Peyer's patch (tissue), 4 donors: ENCODE results near the gene MTRFR.

ENCODE experiments used
- CTCF ChIP-seq, 6 experiments: fragments of 450-650 bp in 4 of 6; fragments of 200-600 bp in 2 of 6; sonication (generic) in 1 of 6; IDR thresholded peaks; one replicate each; pipeline ENCODE4 v1.5.1; 2017 to 2019; ENCODE audit warnings: antibody characterized with exemption in 6 of 6, mild to moderate bottlenecking in 3 of 6, moderate library complexity in 1 of 6
- POLR2A ChIP-seq, 2 donors: fragments of 450-650 bp; IDR thresholded peaks; one replicate each; pipeline ENCODE4 v1.5.1; 2017; ENCODE audit warnings: antibody characterized with exemption in 2 of 2, mild to moderate bottlenecking in 2 of 2, moderate library complexity in 2 of 2

- peak in 2 of 6 experiments; percentile 5 to 19 for TF ChIP-seq CTCF (IDR thresholded peaks at IDR 0.05)
- TF ChIP-seq POLR2A (IDR thresholded peaks at IDR 0.05), result peak; percentile 95 to 96
Measured at GRCh38 chr12:123232807-123233504, at the start of gene MTRFR, which contains the start of gene MPHOSPH9.
